HG02973 (cell line): ENCODE measurements around the gene UBE2I.
"Not testable (repeated sequence)": the region's sequence is repeated elsewhere in the genome, so short reads cannot be mapped to it uniquely, and the experiment has no call there.

Source experiments
- ATAC-seq: cut with Tn5 transposase; IDR thresholded peaks from one replicate; pipeline ENCODE4 v1.9.1; 2021; ENCODE audit warnings: moderate library complexity; ENCODE audit not compliant: unreplicated experiment

Gene UBE2I

GRCh38 chr16:1308977-1309885 is at the start of gene UBE2I:
TSS of gene UBE2I (plus strand) at chr16:1309636. CDS start at chr16:1314031, 4,395 bp downstream.
- peak; percentile 49 for ATAC-seq

GRCh38 chr16:1259760-1260068 is 49.7 kb upstream of the UBE2I start:
- no peak for ATAC-seq

GRCh38 chr16:1260101-1260680 is 49.2 kb upstream of the UBE2I start:
- no peak for ATAC-seq

- ATAC-seq = no peak
Measured at GRCh38 chr16:1261131-1261892, 48.1 kb upstream of the UBE2I start.

GRCh38 chr16:1262210-1262845 is 47.1 kb upstream of the UBE2I start:
- ATAC-seq = no peak

- ATAC-seq = no peak
Measured at GRCh38 chr16:1262846-1263221, 46.6 kb upstream of the UBE2I start.

- ATAC-seq = no peak
Measured at GRCh38 chr16:1263591-1264344, 45.7 kb upstream of the UBE2I start.

- ATAC-seq = no peak
Measured at GRCh38 chr16:1264345-1265089, 44.9 kb upstream of the UBE2I start.

GRCh38 chr16:1265090-1265630 is 44.3 kb upstream of the UBE2I start:
- no peak for ATAC-seq

GRCh38 chr16:1265826-1266225 is 43.6 kb upstream of the UBE2I start:
- ATAC-seq = no peak

- not testable (repeated sequence) for ATAC-seq
Measured at GRCh38 chr16:1269418-1269817, 40.0 kb upstream of the UBE2I start.

- no peak for ATAC-seq
Measured at GRCh38 chr16:1271380-1271723, 38.1 kb upstream of the UBE2I start.

- ATAC-seq = not testable (repeated sequence)
Measured at GRCh38 chr16:1271724-1272413, 37.6 kb upstream of the UBE2I start.

GRCh38 chr16:1272453-1273198 is 36.8 kb upstream of the UBE2I start:
- no peak for ATAC-seq

GRCh38 chr16:1273816-1274215 is 35.6 kb upstream of the UBE2I start:
- ATAC-seq = no peak

- no peak for ATAC-seq
Measured at GRCh38 chr16:1274767-1275166, 34.7 kb upstream of the UBE2I start.

GRCh38 chr16:1275791-1276579 is 33.5 kb upstream of the UBE2I start:
- no peak for ATAC-seq

- no peak for ATAC-seq
Measured at GRCh38 chr16:1276580-1276878, 32.9 kb upstream of the UBE2I start.
